H1 (cell line): ENCODE results near the gene ZNF385B. TPM values are rescaled to one million over a fixed set of nuclear protein-coding genes. Genes with fewer than 3 reads are reported as not detected.

Source experiments
- CTCF ChIA-PET: fragments of 300-600 bp; sonication (Branson Sonifier 250); formaldehyde crosslinking; loops from one replicate; lab custom pipeline; 2021; ENCODE audit not compliant: partially characterized antibody; lab: Charles Lee
- POLR2A ChIA-PET: fragments of 300-600 bp; sonication (Branson Sonifier 250); formaldehyde crosslinking; loops from one replicate; lab custom pipeline; 2021; ENCODE audit warnings: inconsistent platforms; ENCODE audit not compliant: partially characterized antibody; lab: Charles Lee
- DNase-seq, 2 experiments: peaks; one replicate each; pipeline versions ENCODE4 v3.0.0 to v3.0.0-alpha.2; 2010 to 2022; ENCODE audit warnings: low spot score in 2 of 2, low read depth in 1 of 2, mixed read lengths in 1 of 2
- FAIRE-seq: peaks from 2 replicates; lab custom pipeline; 2011; peaks lifted over from hg19 to GRCh38; lab: Jason Lieb, UNC
- H2AFZ ChIP-seq: 2 replicates; pipeline ENCODE4 v1.8.1; 2012; ENCODE audit warnings: low read length, inconsistent platforms
- H2AK5ac ChIP-seq: 2 replicates; pipeline ENCODE4 v1.6.1; 2013; ENCODE audit warnings: low read depth, low read length
- H2BK120ac ChIP-seq: replicated peaks from 2 replicates; pipeline ENCODE3; 2013; ENCODE audit warnings: low read depth, low read length, inconsistent platforms
- H2BK12ac ChIP-seq: 2 replicates; pipeline ENCODE4 v1.6.1; 2013; ENCODE audit warnings: low read depth, low read length
- H2BK15ac ChIP-seq: 2 replicates; pipeline ENCODE4 v1.6.1; 2013; ENCODE audit warnings: low read length
- H2BK20ac ChIP-seq: 2 replicates; pipeline ENCODE4 v1.6.1; 2013; ENCODE audit warnings: low read length
- H2BK5ac ChIP-seq: 2 replicates; pipeline ENCODE4 v1.6.1; 2013; ENCODE audit warnings: low read depth, low read length
- H3K14ac ChIP-seq: 2 replicates; pipeline ENCODE4 v1.6.1; 2013; ENCODE audit warnings: inconsistent platforms; ENCODE audit not compliant: insufficient read length
- H3K18ac ChIP-seq: 2 replicates; pipeline ENCODE4 v1.6.1; 2013; ENCODE audit warnings: low read length; ENCODE audit errors: extremely low read depth
- H3K23ac ChIP-seq: 2 replicates; pipeline ENCODE4 v1.6.1; 2013; ENCODE audit warnings: inconsistent platforms; ENCODE audit not compliant: insufficient read length
- H3K23me2 ChIP-seq: 2 replicates; pipeline ENCODE4 v1.6.1; 2013; ENCODE audit warnings: low read depth, low read length
- H3K27ac ChIP-seq: 2 replicates; pipeline ENCODE4 v1.6.1; 2011; ENCODE audit warnings: low read depth, low read length, inconsistent platforms
- H3K27me3 ChIP-seq, 4 experiments: replicated peaks in 1 of 4; 1 replicate in 1 of 4; 2 replicates in 3 of 4; pipeline versions ENCODE4 v1.6.1 to v1.8.1; 2011 to 2013; ENCODE audit warnings: low read length in 3 of 4, mild to moderate bottlenecking in 3 of 4, inconsistent platforms in 2 of 4, mixed read lengths in 2 of 4, moderate library complexity in 1 of 4; ENCODE audit not compliant: control insufficient read depth in 3 of 4, insufficient read depth in 3 of 4; ENCODE audit errors: extremely low read depth in 1 of 4
- H3K36me3 ChIP-seq, 4 experiments: 2 replicates each; pipeline versions ENCODE4 v1.6.1 to v1.8.1; 2011 to 2013; ENCODE audit warnings: mild to moderate bottlenecking in 4 of 4, low read length in 3 of 4, moderate library complexity in 2 of 4, control low read depth in 1 of 4, inconsistent platforms in 1 of 4; ENCODE audit not compliant: insufficient read depth in 4 of 4, control insufficient read depth in 2 of 4
- H3K4ac ChIP-seq: replicated peaks from 2 replicates; pipeline ENCODE3; 2013; ENCODE audit warnings: low read length, low read depth, mixed read lengths, inconsistent platforms; ENCODE audit not compliant: insufficient read length
- H3K4me1 ChIP-seq, 4 experiments: replicated peaks in 1 of 4; 1 replicate in 1 of 4; 2 replicates in 3 of 4; pipeline versions ENCODE4 v1.6.1 to v1.8.1; 2011 to 2013; ENCODE audit warnings: low read length in 3 of 4, inconsistent platforms in 2 of 4, mixed read lengths in 1 of 4; ENCODE audit not compliant: insufficient read depth in 4 of 4, control insufficient read depth in 3 of 4
- H3K4me2 ChIP-seq, 2 experiments: 2 replicates each; pipeline versions ENCODE4 v1.6.1 to v1.8.1; 2011 to 2013; ENCODE audit warnings: low read depth in 2 of 2, low read length in 2 of 2, control low read depth in 1 of 2, inconsistent platforms in 1 of 2, mild to moderate bottlenecking in 1 of 2; ENCODE audit not compliant: insufficient read depth in 1 of 2
- H3K4me3 ChIP-seq, 4 experiments: fragments of 200-600, 300-600 bp in 1 of 4; sonication (generic), shearing (Covaris generic), sonication (Bioruptor Twin) in 1 of 4; 2 replicates each; pipeline versions ENCODE4 v1.5.1 to v1.8.1; 2011 to 2016; ENCODE audit warnings: low read length in 4 of 4, low read depth in 3 of 4, control low read depth in 2 of 4, inconsistent platforms in 2 of 4, mild to moderate bottlenecking in 2 of 4, mixed read lengths in 1 of 4, moderate library complexity in 1 of 4; ENCODE audit not compliant: insufficient read depth in 2 of 4; ENCODE audit errors: extremely low read depth in 1 of 4
- H3K56ac ChIP-seq: replicated peaks from 2 replicates; pipeline ENCODE3; 2013; ENCODE audit warnings: low read depth, mild to moderate bottlenecking, mixed read lengths, low read length, inconsistent platforms; ENCODE audit not compliant: insufficient read length
- H3K79me1 ChIP-seq: 2 replicates; pipeline ENCODE4 v1.6.1; 2013; ENCODE audit warnings: low read depth, low read length, control low read depth
- H3K79me2 ChIP-seq, 2 experiments: 2 replicates each; pipeline versions ENCODE4 v1.6.1 to v1.8.1; 2012 to 2013; ENCODE audit warnings: low read length in 2 of 2, mild to moderate bottlenecking in 2 of 2, inconsistent platforms in 1 of 2; ENCODE audit not compliant: insufficient read depth in 2 of 2, control insufficient read depth in 1 of 2
- H3K9ac ChIP-seq, 4 experiments: replicated peaks in 1 of 4; 1 replicate in 1 of 4; 2 replicates in 3 of 4; pipeline versions ENCODE4 v1.6.1 to v1.8.1; 2011 to 2013; ENCODE audit warnings: low read depth in 3 of 4, low read length in 3 of 4, control low read depth in 2 of 4, mild to moderate bottlenecking in 2 of 4, moderate library complexity in 2 of 4, inconsistent platforms in 1 of 4; ENCODE audit errors: extremely low read depth in 1 of 4
- H3K9me3 ChIP-seq, 2 experiments: 2 replicates each; pipeline versions ENCODE4 v1.6.1 to v1.8.1; 2012 to 2013; ENCODE audit warnings: mild to moderate bottlenecking in 2 of 2, moderate library complexity in 2 of 2, control low read depth in 1 of 2, inconsistent platforms in 1 of 2, low read depth in 1 of 2, low read length in 1 of 2, mixed read lengths in 1 of 2; ENCODE audit not compliant: insufficient read depth in 2 of 2
- H4K20me1 ChIP-seq, 2 experiments: replicated peaks in 1 of 2; 2 replicates each; pipeline versions ENCODE3 to v1.8.1; 2011 to 2013; ENCODE audit warnings: inconsistent platforms in 2 of 2, low read length in 2 of 2, mild to moderate bottlenecking in 1 of 2; ENCODE audit not compliant: insufficient read depth in 2 of 2, control insufficient read depth in 1 of 2
- H4K5ac ChIP-seq: 2 replicates; pipeline ENCODE4 v1.6.1; 2013; ENCODE audit warnings: low read length, low read depth, mixed read lengths, inconsistent platforms; ENCODE audit not compliant: insufficient read length
- H4K8ac ChIP-seq: 2 replicates; pipeline ENCODE4 v1.8.0; 2013; ENCODE audit warnings: mild to moderate bottlenecking, moderate library complexity, low read length, inconsistent platforms; ENCODE audit not compliant: insufficient read depth; ENCODE audit errors: extremely low read depth
- H4K91ac ChIP-seq: replicated peaks from 2 replicates; pipeline ENCODE3; 2013; ENCODE audit warnings: low read length, mixed read lengths, inconsistent platforms; ENCODE audit not compliant: insufficient read length
- CBX5 ChIP-seq: fragments of 300-800, 300-1000 bp; sonication (generic); IDR thresholded peaks from 2 replicates; pipeline ENCODE4 v1.7.1; 2016; ENCODE audit warnings: antibody characterized with exemption, low read length, low read depth
- EGR1 ChIP-seq: IDR thresholded peaks from 2 replicates; pipeline ENCODE4 v1.6.1; 2011; ENCODE audit warnings: low read depth, low read length, borderline replicate concordance
- SUZ12 ChIP-seq: fragments of 200-600 bp; sonication (generic); IDR thresholded peaks from 2 replicates; pipeline ENCODE4 v1.6.1; 2012; ENCODE audit warnings: mild to moderate bottlenecking, inconsistent platforms, low read length, moderate library complexity, mixed read lengths
- YY1 ChIP-seq: IDR thresholded peaks from 2 replicates; pipeline ENCODE4 v1.6.1; 2011; ENCODE audit warnings: low read depth, mild to moderate bottlenecking, low read length
- WGBS, 2 experiments: shearing (Covaris generic) in 1 of 2; methylation state at CpG; one replicate each; pipeline versions ENCODE4 v1.1.6 to v1.1.7; 2013 to 2015; ENCODE audit warnings: low lambda C conversion rate in 2 of 2, mixed read lengths in 2 of 2, inconsistent platforms in 1 of 2, low coverage in 1 of 2, missing lambda C conversion rate in 1 of 2; ENCODE audit not compliant: insufficient replicate concordance in 2 of 2, insufficient coverage in 1 of 2, insufficient read length in 1 of 2; ENCODE audit errors: extremely low coverage in 1 of 2, missing lambda C conversion rate in 1 of 2; 5-methylcytosine and 5-hydroxymethylcytosine counted together
- polyA plus RNA-seq, 7 experiments: library from polyadenylated mRNA; depleted of rRNA in 3 of 7; stranded (reverse) in 5 of 7; unstranded in 2 of 7; fragments of >200 nt in 5 of 7; fragments of 200-250 nt in 2 of 7; gene quantifications; 1 replicate in 5 of 7; 2 replicates in 1 of 7; 4 replicates in 1 of 7; pipeline versions ENCODE4 v1.2.1 to v1.2.3, GENCODE V29; 2011 to 2013; ENCODE audit warnings: missing spikeins in 2 of 7, mixed read lengths in 2 of 7
- total RNA-seq: library from RNA; stranded (reverse); fragmentation: NEBNext Ultra II Directional; extraction: Animal tissue kit (Norgen Biotek cat#: 25700); gene quantifications from 2 replicates; pipeline ENCODE4 v1.2.1, GENCODE V29; 2021
- TF ChIP-seq, protein P1 (sequence below): IDR thresholded peaks from 2 replicates; pipeline ENCODE4 v1.6.1; 2012; ENCODE audit warnings: inconsistent platforms

Gene ZNF385B
- total and polyA plus RNA-seq, 2 of the 8 experiments (the other 6 are each of a cell fraction or from before 2014, with no cell fraction given), result 1.1 to 3.7 TPM

DNA sequence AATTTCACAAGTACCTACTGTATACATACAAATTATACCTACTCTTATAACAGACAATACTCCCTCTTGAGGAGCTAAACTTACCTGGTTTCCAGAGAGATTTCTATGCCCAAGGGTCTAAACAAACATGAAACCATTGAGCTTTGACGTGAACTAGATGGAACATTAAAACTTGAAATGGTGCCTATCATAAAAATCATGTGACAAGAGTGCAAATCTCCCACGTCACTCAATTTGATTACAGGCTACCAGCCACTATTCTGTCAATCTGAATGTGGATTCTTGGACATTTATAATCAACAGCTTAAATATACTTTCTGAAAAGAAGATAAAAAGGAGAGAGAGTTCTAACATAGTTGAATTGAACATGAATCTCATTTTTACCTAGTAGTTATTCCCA lies 299.7 kb downstream of the ZNF385B start:
- no peaks in the 10 kb centered on the region for H3K79me1 ChIP-seq
- no peaks in the 10 kb centered on the region for H3K36me3 ChIP-seq
- no peak overlapping the region for H3K9ac ChIP-seq
- no peaks in the 10 kb centered on the region for H3K9me3 ChIP-seq
- DNase-seq, result no peak
- H2BK120ac ChIP-seq, result no peak overlapping the region
- no peak overlapping the region for H3K4me3 ChIP-seq
- H3K27ac ChIP-seq, result no peak overlapping the region
- no peak overlapping the region for H2AK5ac ChIP-seq
- no peaks in the 10 kb centered on the region for H3K23me2 ChIP-seq
- no peak overlapping the region for H2BK20ac ChIP-seq
- no peak for FAIRE-seq
- no peak overlapping the region for H3K23ac ChIP-seq
- H4K8ac ChIP-seq, result no peak overlapping the region
- H3K4me2 ChIP-seq, result no peak overlapping the region
- no peak overlapping the region for H2BK15ac ChIP-seq
- no peak overlapping the region for H3K18ac ChIP-seq
- H4K91ac ChIP-seq, result no peak overlapping the region
- no peak overlapping the region for H2BK5ac ChIP-seq
- no peaks in the 10 kb centered on the region for H3K27me3 ChIP-seq
- WGBS, 2 experiments, result 75% methylated on average over 2 of the region's 2 CpGs; no CpG with 5 or more reads in 1 of the 2 experiments
- no peak overlapping the region for H2AFZ ChIP-seq
- no peak overlapping the region for H3K14ac ChIP-seq
- peaks cover 0 to 3% (median 1%) of the 10 kb centered on the region in 4 experiments; a peak in 2 of 7 replicates for H3K4me1 ChIP-seq
- no peak overlapping the region for H4K5ac ChIP-seq
- CTCF ChIA-PET, result interaction anchor here (1.4 kb wide), 1 partner anchor 27 kb away, joined by 3 read pairs; no protein-coding TSS in a partner anchor
- no peak overlapping the region for H2BK12ac ChIP-seq
- no peak overlapping the region for H3K56ac ChIP-seq
- H3K79me2 ChIP-seq, result no peaks in the 10 kb centered on the region
- H4K20me1 ChIP-seq, result no peaks in the 10 kb centered on the region
- no peak overlapping the region for H3K4ac ChIP-seq
- POLR2A ChIA-PET, result interaction anchor here (0.5 kb wide), 1 partner anchor 749 kb away, joined by 3 read pairs; no protein-coding TSS in a partner anchor
- TF ChIP-seq CBX5, result no peak
- TF ChIP-seq YY1, result no peak
- no peak for TF ChIP-seq EGR1
- TF ChIP-seq, protein P1, sequence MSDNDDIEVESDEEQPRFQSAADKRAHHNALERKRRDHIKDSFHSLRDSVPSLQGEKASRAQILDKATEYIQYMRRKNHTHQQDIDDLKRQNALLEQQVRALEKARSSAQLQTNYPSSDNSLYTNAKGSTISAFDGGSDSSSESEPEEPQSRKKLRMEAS, result no peak
- no peak for TF ChIP-seq SUZ12
